ENCODE results near the gene SLC12A3.
"Not testable (repeated sequence)": the region's sequence is repeated elsewhere in the genome, so short reads cannot be mapped to it uniquely, and the experiment has no call there.

The SLC12A3 gene

DNA sequence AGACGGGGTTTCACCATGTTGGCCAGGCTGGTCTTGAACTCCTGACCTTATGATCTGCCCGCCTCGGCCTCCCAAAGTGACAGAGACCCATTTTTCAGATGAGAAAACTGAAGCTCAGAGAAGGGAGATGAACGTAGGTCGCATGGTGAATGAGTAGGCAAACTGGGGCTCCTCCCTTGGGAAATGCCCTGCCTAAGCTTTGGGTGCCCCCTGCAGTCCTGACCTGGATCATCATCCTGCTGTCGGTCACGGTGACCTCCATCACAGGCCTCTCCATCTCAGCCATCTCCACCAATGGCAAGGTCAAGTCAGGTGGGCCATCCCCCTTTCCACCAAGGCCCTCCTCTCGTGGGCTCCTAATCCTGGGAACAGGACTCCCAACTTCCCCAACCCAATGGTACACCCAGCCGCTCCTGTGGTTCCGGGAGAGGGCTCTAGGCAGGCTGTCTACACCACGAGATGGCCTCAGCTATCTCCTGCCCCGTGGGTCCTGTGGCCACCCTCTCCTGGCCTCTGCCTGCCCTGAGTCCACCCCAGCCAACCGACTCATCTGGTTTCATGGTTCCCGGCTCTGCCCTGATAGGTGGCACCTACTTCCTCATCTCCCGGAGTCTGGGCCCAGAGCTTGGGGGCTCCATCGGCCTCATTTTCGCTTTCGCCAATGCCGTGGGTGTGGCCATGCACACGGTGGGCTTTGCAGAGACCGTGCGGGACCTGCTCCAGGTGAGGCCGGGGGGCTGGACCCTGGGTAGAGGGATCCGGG lies 4.7 kb downstream of the SLC12A3 start:
- DNase-seq, result peak in 2 of 5 experiments; percentile 9 to 63

- DNase-seq, result no peak
These were observed 5.4 kb downstream of the SLC12A3 start for GRCh38 chr16:56870276-56870888.

- no peak for DNase-seq
These were observed 6.2 kb downstream of the SLC12A3 start for GRCh38 chr16:56871172-56871593.

DNA sequence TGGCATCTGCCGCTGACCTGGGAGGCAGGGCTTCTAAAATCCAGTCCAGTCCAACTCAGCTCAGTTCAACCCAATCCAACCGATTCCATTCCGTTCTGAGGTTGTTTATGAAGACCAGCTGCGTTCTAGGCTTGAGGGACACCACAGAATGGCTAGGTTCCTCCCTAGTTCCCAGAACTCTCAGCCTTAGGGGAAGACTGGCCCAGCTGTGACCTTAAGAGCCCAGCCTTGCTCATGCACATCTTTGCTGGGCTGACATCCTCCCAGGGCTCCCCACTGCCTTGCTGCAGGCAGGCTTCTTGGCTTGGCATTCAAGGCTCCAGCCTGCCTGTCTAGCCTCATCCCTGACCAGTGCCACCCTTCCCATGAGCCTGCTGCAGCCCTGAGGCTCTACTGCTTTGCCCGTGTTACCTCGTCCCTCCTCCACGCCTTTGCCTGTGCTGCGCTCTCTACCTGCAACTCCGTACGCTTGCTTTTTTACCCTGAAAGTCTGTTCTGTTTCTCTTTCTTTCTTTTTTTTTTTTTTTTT lies 7.9 kb downstream of the SLC12A3 start:
- no peak for DNase-seq

- no peak for DNase-seq
These were observed 9.8 kb downstream of the SLC12A3 start for GRCh38 chr16:56874800-56875199.

DNA sequence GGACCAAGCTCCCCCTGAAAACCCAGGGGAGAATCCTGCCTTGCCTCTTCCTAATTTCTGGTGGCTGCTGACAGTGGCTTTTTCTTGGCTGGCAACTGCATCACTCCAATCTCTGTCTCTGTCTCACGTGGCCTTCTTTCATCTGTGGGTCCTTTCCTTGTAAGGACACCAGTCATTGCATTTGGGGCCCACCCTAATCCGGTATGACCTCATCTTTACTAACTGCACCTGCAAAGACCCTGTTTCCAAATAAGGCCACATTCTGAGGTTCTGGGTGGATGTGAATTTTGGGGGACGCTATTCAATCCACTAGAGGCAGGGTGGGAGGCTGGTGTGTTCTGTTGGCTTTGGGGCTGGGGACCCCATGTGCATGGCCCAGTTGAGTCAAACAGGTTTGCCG lies 11.0 kb downstream of the SLC12A3 start:
- DNase-seq, result no peak

GRCh38 chr16:56877486-56878182 lies 12.6 kb downstream of the SLC12A3 start:
- DNase-seq, result no peak

- DNase-seq, result no peak
These were observed 13.4 kb downstream of the SLC12A3 start for GRCh38 chr16:56878282-56878854.

- DNase-seq, result no peak
These were observed 14.3 kb downstream of the SLC12A3 start for GRCh38 chr16:56879276-56879675.

DNA sequence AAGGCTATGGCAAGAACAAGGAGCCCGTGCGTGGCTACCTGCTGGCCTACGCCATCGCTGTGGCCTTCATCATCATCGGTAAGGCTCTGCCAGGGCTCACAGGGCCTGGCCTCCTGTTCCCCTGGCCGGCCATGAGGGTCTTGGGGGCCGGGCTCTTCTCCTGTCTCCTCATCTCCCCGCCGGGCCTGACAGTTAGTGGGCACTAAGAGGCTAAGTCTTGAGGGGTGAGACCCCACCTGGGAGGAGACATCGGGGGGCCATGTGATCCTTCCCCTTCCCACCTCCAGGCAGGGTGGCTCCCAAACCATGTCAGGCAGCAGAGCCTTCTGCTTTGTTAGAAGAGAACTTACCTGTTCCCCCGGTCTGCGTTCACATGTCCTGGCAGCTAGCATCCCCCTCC lies 15.2 kb downstream of the SLC12A3 start:
- DNase-seq, result no peak

GRCh38 chr16:56880685-56881084 lies 15.7 kb downstream of the SLC12A3 start:
- DNase-seq, result no peak

- no peak for DNase-seq
These were observed 17.2 kb downstream of the SLC12A3 start for GRCh38 chr16:56882077-56882800.

DNA sequence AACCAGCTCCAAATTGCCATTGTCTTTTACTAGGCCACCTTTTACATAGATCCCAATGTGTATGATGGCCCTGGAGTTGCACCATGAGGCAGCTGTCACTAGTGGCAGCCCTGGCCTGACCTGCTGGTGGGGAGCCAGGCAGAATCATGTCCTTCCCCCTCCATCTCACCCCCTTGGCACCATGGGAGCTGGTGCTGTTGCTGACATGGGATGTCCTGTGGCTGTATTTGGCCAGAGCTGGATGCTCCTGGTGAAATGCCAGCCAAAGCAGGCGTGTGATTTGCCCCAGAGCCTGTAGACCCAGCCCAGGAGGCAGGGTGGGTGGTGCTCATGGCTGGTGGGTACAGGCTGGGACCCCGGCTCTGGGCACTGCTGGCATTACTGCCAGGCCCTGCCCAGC lies 18.6 kb downstream of the SLC12A3 start:
- no peak for DNase-seq

DNA sequence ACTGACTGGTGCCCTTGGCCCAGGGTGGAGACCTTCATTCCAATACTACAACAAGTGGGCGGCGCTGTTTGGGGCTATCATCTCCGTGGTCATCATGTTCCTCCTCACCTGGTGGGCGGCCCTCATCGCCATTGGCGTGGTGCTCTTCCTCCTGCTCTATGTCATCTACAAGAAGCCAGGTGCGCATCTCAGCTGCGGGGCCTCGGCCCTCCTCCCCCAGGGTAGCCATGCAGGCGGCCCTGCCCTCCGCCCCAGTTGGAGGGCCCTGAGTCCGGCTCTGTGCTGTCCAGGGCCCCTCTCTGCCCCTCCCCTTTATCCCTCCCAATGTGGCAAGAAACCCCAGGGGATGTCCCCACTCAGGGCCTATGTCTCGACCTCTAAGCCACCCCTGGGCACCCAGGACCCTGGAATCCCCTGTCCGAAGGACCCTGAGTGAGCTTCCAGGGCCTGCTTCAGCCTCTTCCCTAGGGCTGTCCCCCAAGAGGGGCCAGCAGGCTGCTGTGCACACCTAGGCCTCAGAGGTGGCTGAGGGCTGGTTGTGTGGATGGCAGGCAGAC lies 19.1 kb downstream of the SLC12A3 start:
- no peak for DNase-seq

GRCh38 chr16:56884929-56885328 lies 19.9 kb downstream of the SLC12A3 start:
- DNase-seq, result not testable (repeated sequence)

GRCh38 chr16:56885446-56886162 lies 20.6 kb downstream of the SLC12A3 start:
- DNase-seq, result no peak

DNA sequence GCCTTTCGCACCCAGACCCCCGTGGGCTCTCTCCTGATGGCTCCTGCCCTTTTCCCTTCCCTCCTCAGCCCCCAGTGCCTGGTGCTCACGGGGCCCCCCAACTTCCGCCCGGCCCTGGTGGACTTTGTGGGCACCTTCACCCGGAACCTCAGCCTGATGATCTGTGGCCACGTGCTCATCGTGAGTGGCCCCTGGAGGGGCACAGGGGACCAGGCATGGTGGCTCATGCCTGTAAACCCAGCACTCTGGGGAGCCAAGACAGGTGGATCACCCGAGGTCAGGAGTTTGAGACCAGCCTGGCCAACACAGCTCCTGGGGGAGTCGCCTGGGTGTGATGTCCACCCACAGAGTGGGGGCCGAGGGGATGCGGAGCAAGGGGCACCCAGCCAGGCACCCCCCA lies 21.3 kb downstream of the SLC12A3 start:
- no peak for DNase-seq

DNA sequence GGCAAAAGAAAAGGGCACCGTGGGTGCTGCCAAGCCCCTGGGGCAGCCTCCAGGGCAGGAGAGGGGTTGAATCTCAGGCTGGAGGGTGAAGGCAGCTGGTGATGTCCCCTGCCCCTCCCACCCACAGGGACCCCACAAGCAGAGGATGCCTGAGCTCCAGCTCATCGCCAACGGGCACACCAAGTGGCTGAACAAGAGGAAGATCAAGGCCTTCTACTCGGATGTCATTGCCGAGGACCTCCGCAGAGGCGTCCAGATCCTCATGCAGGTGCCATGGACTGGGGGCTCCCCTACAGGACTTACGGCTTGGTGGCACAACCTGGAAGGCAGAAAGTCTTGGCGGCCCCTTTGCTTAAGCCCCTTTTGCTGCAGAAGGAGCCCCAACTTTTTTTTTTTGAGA lies 21.8 kb downstream of the SLC12A3 start:
- DNase-seq, result no peak

DNA sequence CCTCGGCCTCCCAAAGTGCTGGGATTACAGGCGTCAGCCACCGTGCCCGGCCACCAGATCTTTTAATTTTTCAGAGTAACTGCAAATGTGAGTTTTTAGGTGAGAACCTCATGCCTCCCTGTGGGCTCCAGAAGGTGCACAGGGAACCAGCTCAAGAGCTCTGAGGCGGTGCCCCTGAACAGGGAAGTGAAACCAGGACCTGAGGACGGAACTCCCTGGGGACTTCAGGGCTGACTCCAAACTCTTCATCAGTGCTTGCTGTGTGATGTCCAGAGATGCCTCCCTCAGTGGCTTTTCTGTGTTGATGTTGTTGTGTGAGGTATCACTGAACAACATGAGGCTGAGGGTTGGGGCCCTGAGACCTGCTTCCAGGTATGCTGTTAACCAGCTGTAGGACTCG lies 23.8 kb downstream of the SLC12A3 start:
- DNase-seq, result no peak

GRCh38 chr16:56889206-56889605 lies 24.2 kb downstream of the SLC12A3 start:
- DNase-seq, result no peak

DNA sequence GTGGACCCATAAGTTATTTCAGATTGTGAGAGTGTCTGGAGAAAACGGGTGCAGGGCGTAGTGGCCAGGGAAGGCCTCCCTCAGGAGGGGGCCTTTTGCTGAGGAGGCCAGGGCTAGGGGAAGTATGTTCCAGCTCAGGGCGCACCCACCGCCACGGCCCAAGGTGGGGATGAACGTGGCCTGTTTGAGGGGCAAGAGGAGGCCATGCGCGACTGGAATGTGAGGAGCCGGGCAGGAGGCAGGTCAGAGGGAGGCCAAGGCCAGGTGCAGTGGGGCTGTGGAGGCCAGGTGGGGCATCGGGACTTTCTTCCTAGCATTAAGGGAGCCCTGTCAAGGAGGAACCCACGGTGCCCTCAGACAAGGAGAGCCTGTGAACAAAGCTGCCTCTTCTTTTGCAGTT lies 26.7 kb downstream of the SLC12A3 start:
- no peak for DNase-seq

DNA sequence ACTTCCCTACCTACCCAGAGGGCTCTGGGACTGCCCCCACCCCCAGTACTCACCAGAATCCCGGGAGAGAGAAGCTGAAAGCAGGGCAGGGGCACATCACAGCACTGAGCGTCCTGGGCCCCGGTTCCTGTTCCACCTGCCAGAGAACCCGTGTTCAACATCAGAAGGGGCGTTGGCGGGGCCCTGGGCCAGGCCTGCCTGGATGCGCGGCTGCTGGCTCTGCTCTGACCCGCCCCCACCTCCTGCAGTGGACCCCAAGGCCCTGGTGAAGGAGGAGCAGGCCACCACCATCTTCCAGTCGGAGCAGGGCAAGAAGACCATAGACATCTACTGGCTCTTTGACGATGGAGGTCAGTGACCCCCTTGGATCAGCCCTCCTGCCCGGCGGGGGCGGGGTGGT lies 27.7 kb downstream of the SLC12A3 start:
- no peak for DNase-seq

Measured in T-helper 2 cell (primary cell).